PC-3 (cell line): ENCODE data around the gene FECH. TPM values are rescaled to one million over a fixed set of nuclear protein-coding genes. Genes with fewer than 3 reads are reported as not detected.

Experiments used
- ATAC-seq: fragments of 200-7000 bp; cut with Tn5 transposase; 2 replicates; pipeline ENCODE4 v1.9.1; 2020; ENCODE audit warnings: mild to moderate bottlenecking, moderate library complexity
- BruUV-seq: library from RNA; stranded (reverse); fragments of 400-500 nt; replicated peaks from 2 replicates; lab custom pipeline; 2021; lab: Mats Ljungman, UMichigan
- CTCF ChIA-PET: fragments of 300-600 bp; sonication (Branson Sonifier 250); formaldehyde crosslinking; loops from one replicate; lab custom pipeline; 2022; ENCODE audit warnings: antibody characterized with exemption; lab: Charles Lee
- POLR2A ChIA-PET: fragments of 300-600 bp; sonication (Branson Sonifier 250); formaldehyde crosslinking; loops from one replicate; lab custom pipeline; 2022; ENCODE audit warnings: antibody characterized with exemption; ENCODE audit not compliant: unreplicated experiment; lab: Charles Lee
- DNase-seq: peaks from one replicate; pipeline ENCODE4 v3.0.0-alpha.2; 2015
- H2AFZ ChIP-seq: fragments of 300-600 bp; sonication (generic); 2 replicates; pipeline ENCODE4 v1.6.0; 2016; ENCODE audit warnings: antibody characterized with exemption, low read length
- H3F3A ChIP-seq: fragments of 300-600 bp; sonication (generic); one replicate; pipeline ENCODE4 v1.6.0; 2017; ENCODE audit warnings: antibody characterized with exemption, low read length, control low read depth, mild to moderate bottlenecking; ENCODE audit not compliant: unreplicated experiment
- H3K27ac ChIP-seq: fragments of 300-600 bp; sonication (generic); 2 replicates; pipeline ENCODE4 v1.5.1; 2016; ENCODE audit warnings: mild to moderate bottlenecking, low read length
- H3K27me3 ChIP-seq: fragments of 300-600 bp; sonication (generic); 2 replicates; pipeline ENCODE4 v1.6.1; 2016; ENCODE audit warnings: low read length, mixed read lengths
- H3K36me3 ChIP-seq: fragments of 300-600 bp; sonication (generic); 2 replicates; pipeline ENCODE4 v1.6.1; 2016; ENCODE audit warnings: low read depth, mixed run types, low read length, mixed read lengths
- H3K4me1 ChIP-seq: fragments of 300-600 bp; sonication (generic); 2 replicates; pipeline ENCODE4 v1.5.1; 2016; ENCODE audit warnings: low read length; ENCODE audit not compliant: insufficient read depth
- H3K4me2 ChIP-seq: fragments of 300-600 bp; sonication (generic); 2 replicates; pipeline ENCODE4 v1.6.0; 2016; ENCODE audit warnings: low read length
- H3K4me3 ChIP-seq: fragments of 300-600 bp; sonication (generic); 2 replicates; pipeline ENCODE4 v1.5.1; 2016; ENCODE audit warnings: mild to moderate bottlenecking, low read length, mixed read lengths
- H3K79me2 ChIP-seq: fragments of 300-600 bp; sonication (generic); 2 replicates; pipeline ENCODE4 v1.6.1; 2017; ENCODE audit warnings: low read length, mixed read lengths
- H3K9ac ChIP-seq: fragments of 300-600 bp; sonication (generic); 2 replicates; pipeline ENCODE4 v1.6.0; 2016; ENCODE audit warnings: mild to moderate bottlenecking, low read length
- H3K9me2 ChIP-seq: fragments of 300-600 bp; sonication (generic); replicated peaks from 2 replicates; pipeline ENCODE4 v1.6.1; 2016; ENCODE audit warnings: mixed run types, low read length, mixed read lengths
- H3K9me3 ChIP-seq: fragments of 300-600 bp; sonication (generic); 2 replicates; pipeline ENCODE4 v1.6.1; 2016; ENCODE audit warnings: low read length, mixed read lengths
- H4K20me1 ChIP-seq: fragments of 300-600 bp; sonication (generic); 2 replicates; pipeline ENCODE4 v1.6.1; 2016; ENCODE audit warnings: low read length, mixed read lengths
- EZH2 ChIP-seq: fragments of 300-600 bp; sonication (generic); IDR thresholded peaks from one replicate; pipeline ENCODE4 v1.6.1; 2017; ENCODE audit warnings: antibody characterized with exemption, mild to moderate bottlenecking, low read length; ENCODE audit not compliant: unreplicated experiment
- EZH2phosphoT487 ChIP-seq: fragments of 300-600 bp; sonication (generic); IDR thresholded peaks from 2 replicates; pipeline ENCODE4 v1.6.1; 2018; ENCODE audit warnings: mild to moderate bottlenecking, antibody characterized with exemption, low read length, borderline replicate concordance
- intact Hi-C: fragments of 100-400 bp; cut with micrococcal nuclease; formaldehyde crosslinking; loops from 2 replicates; pipeline ENCODE4 v1.9.0; 2023
- total RNA-seq: library from RNA; depleted of rRNA; stranded (reverse); fragments of >200 nt; gene quantifications from 2 replicates; pipeline ENCODE4 v1.2.3, GENCODE V29; 2014; rRNA removed
- TF ChIP-seq, protein P1 (sequence below): fragments of 300-600 bp; sonication (generic); conservative IDR thresholded peaks from 2 replicates; pipeline ENCODE4 v1.5.1; 2017; ENCODE audit warnings: antibody characterized with exemption, low read depth, mild to moderate bottlenecking, low read length

Gene FECH
- total RNA-seq, 1 experiment from 2014 or later = 136 TPM

DNA sequence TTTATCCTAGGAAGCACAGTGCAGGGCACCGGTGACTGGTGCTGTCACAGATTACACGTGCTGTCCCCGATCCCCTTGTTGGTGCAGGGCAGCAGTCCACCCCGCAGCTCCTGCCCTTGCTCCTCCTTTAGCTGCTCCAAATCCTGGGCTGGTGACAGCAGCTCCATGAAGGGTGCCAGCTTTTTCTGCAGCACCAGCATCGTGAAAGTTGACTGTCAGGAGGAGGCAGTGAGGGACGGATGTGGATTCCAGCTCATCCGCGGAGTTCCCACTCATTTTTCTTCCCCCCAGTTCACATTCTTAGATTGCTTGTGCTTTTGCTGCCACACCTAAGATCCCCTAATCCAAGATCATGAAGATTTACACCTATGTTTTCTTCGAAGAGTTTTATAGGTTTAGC is 83.9 kb downstream of the FECH start:
- H3K36me3 ChIP-seq = no peaks in the 10 kb centered on the region
- TF ChIP-seq EZH2phosphoT487 = no peak
- TF ChIP-seq, protein P1, sequence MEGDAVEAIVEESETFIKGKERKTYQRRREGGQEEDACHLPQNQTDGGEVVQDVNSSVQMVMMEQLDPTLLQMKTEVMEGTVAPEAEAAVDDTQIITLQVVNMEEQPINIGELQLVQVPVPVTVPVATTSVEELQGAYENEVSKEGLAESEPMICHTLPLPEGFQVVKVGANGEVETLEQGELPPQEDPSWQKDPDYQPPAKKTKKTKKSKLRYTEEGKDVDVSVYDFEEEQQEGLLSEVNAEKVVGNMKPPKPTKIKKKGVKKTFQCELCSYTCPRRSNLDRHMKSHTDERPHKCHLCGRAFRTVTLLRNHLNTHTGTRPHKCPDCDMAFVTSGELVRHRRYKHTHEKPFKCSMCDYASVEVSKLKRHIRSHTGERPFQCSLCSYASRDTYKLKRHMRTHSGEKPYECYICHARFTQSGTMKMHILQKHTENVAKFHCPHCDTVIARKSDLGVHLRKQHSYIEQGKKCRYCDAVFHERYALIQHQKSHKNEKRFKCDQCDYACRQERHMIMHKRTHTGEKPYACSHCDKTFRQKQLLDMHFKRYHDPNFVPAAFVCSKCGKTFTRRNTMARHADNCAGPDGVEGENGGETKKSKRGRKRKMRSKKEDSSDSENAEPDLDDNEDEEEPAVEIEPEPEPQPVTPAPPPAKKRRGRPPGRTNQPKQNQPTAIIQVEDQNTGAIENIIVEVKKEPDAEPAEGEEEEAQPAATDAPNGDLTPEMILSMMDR = no peak
- TF ChIP-seq EZH2 = no peak
- H3K27ac ChIP-seq = no peak overlapping the region
- ChIA-PET POLR2A (no interaction called here), CTCF (no interaction called here)
- DNase-seq (no peak), ATAC-seq (no peak)
- H3K9me2 ChIP-seq = no peaks in the 10 kb centered on the region
- H2AFZ ChIP-seq = no peak overlapping the region
- no peaks in the 10 kb centered on the region for H3K79me2 ChIP-seq
- H3K9me3 ChIP-seq = no peaks in the 10 kb centered on the region
- no peak overlapping the region for H3K9ac ChIP-seq
- BruUV-seq = no TSS peak
- no peaks in the 10 kb centered on the region for H4K20me1 ChIP-seq
- peaks cover 36% of the 10 kb centered on the region for H3K27me3 ChIP-seq
- peaks cover 4% of the 10 kb centered on the region for H3K4me1 ChIP-seq
- H3K4me2 ChIP-seq = no peak overlapping the region
- no peaks in the 10 kb centered on the region for H3F3A ChIP-seq
- H3K4me3 ChIP-seq = no peak overlapping the region
- intact Hi-C loops = no loop called here

DNA sequence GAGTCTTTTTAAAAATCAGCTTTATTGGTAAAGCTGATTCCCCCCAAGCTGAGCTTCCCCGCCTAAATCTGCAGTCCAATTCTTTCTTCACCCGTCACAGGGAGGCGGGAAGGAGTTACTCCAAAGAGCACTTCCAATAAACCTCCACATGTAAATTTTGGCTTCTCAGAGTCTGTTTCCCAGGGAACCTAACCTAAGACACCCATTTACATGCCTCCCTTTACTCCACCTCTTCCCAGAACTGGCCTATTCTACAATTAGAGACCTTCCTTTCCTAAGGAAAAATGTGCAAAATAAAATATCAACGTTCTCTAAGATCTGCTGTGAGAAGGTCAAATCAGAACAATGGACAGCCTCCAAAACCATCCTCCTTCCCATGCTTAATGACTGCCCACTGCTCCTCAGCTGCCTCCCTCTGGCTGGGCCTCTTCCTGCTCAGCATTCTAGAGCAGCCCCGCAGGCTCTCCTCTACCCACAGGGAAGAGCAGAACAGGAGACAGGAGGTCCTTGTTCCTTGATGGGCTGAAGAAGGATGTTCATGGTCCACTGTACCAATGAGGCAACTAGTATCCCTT is 87.7 kb downstream of the FECH start:
- Histone ChIP-seq H3K79me2 (no peaks in the 10 kb centered on the region), H3K27me3 (0 out of 2 replicates have a peak, but pooled peaks cover under 1% of the 10 kb centered on the region), H4K20me1 (no peaks in the 10 kb centered on the region), H3K9ac (no peak overlapping the region), H3K4me1 (peaks cover 11% of the 10 kb centered on the region), H3K36me3 (no peaks in the 10 kb centered on the region), H3K9me2 (no peaks in the 10 kb centered on the region), H2AFZ (no peak overlapping the region), H3K27ac (no peak overlapping the region), H3K4me2 (no peak overlapping the region), H3K4me3 (no peak overlapping the region), H3F3A (no peaks in the 10 kb centered on the region), H3K9me3 (no peaks in the 10 kb centered on the region)
- DNase-seq (no peak), ATAC-seq (no peak)
- CTCF ChIA-PET = no interaction called here
- intact Hi-C loops = no loop called here
- no TSS peak for BruUV-seq
- POLR2A ChIA-PET = no interaction called here
- TF ChIP-seq, protein P1 = no peak
- TF ChIP-seq EZH2phosphoT487 = no peak
- TF ChIP-seq EZH2 = no peak

Other genes starting within 250 kb of the FECH start
- not detected in 2 replicates for gene ST8SIA3, start 234.1 kb downstream of the FECH start, total RNA-seq
- gene ONECUT2, start 151.3 kb downstream of the FECH start, total RNA-seq = 1.0 and 1.1 TPM in 2 replicates
- gene NARS1, start 35.1 kb upstream of the FECH start, total RNA-seq = 125 and 161 TPM in 2 replicates
- 18.4 and 24.8 TPM in 2 replicates for gene ATP8B1, start 216.6 kb upstream of the FECH start, total RNA-seq